GM13976 (cell line): Measurements from ENCODE around the gene PSD.
A peak's percentile ranks its signal among the peaks of the same experiment; 100 is the strongest.

Experiments
- DNase-seq: peaks from one replicate; pipeline ENCODE4 v3.0.0; 2012; ENCODE audit warnings: low spot score
- CTCF ChIP-seq: IDR thresholded peaks from 2 replicates; pipeline ENCODE4 v1.5.1; 2012; ENCODE audit warnings: borderline replicate concordance, mild to moderate bottlenecking; ENCODE audit not compliant: insufficient read depth; ENCODE audit errors: extremely low read depth, missing control alignments, control extremely low read depth
- in situ Hi-C: fragments of 300-500 bp; cut with MboI; formaldehyde crosslinking; loops from one replicate; pipeline ENCODE4 v1.12.0; 2022; ENCODE audit warnings: low sequenced_read_pairs, mixed read lengths, inconsistent platforms; ENCODE audit not compliant: unreplicated experiment

PSD gene

DNA sequence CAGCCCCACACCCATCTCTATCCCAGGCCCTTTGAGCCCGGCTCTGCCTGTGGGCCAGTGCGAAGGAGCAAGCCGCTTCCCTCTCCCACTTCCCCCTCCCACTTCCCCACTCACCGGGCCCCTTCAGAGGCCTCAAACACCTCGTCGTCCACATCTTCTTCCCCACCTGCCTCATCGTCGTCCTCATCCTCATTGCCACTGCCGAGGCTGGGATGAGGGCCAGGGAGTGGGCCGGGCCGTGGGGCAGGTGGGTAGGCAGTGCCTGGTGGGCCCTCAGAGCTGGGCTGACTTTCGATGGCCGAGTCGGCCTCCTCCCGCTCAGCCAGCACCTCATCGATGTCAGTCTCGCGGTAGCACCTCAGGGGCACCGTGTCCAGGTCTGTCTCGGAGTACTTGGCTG is 3.8 kb downstream of the PSD start:
- no peak for TF ChIP-seq CTCF
- in situ Hi-C loops: no loop called here

GRCh38 chr10:102413806-102414561 is 4.6 kb downstream of the PSD start:
- in situ Hi-C loops: no loop called here
- TF ChIP-seq CTCF: no peak
- no peak for DNase-seq

More for the DNA sequence above, 3.8 kb downstream of the PSD start:
- no peak for DNase-seq

DNA sequence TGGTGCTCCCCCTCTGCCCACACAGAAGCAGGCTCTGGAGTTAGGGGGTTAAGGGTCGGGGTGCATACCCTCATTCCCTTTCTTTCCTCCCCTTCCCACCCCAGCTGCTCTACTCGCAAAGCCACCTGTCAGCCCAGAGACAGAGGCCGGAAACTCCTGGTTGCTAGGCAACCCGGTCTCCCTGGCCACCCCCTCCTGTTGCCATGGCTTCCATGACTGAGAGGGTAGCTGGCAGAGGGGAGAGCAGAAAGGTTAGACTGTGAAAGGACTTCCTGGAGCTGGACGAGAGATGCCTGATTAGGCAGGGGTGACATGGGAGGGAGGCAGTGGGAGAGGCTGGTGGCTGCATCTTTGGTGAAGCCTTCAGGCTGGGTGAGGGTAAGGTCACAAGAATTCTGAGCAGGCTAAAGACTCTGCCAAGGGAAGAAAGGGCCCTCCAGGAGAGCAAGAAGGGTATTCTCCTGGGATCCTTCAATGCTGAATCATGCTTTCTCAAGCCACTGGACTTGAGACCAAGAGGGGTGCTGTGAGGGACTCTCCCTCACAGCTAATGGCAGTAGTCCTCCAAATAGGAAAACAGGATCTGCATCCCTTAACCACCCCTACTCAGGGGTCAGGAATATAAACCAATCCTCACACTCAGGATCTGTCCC is 5.4 kb downstream of the PSD start:
- TF ChIP-seq CTCF: no peak
- in situ Hi-C loops: no loop called here
- DNase-seq: peak; percentile 77

DNA sequence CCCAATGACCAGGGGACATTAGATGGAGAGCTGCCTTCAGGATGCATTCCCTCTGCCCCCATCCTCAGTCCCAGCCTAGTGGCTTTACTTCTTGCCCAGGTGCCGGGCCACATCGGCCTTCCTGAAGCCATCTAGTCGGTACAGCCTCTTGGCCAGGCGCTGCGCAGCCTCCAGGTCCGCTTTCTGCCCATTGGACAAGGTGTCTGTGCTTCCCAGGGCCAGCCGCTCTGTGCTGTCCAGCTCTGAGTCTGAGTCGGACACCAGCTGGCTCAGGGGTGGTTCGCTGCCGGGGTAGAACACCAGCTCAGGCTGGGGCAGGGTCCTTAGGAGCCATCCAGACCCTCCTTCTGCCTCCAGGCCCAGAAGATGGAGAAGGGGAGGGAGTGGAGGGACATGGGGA is 6.3 kb downstream of the PSD start:
- TF ChIP-seq CTCF: no peak
- in situ Hi-C loops: no loop called here
- no peak for DNase-seq

GRCh38 chr10:102411341-102412255 is 7.0 kb downstream of the PSD start:
- in situ Hi-C loops: no loop called here
- no peak for TF ChIP-seq CTCF
- DNase-seq: no peak

GRCh38 chr10:102410429-102411073 is 8.0 kb downstream of the PSD start:
- DNase-seq: no peak
- in situ Hi-C loops: no loop called here

More at GRCh38 chr10:102410429-102411073, 8.0 kb downstream of the PSD start:
- TF ChIP-seq CTCF: no peak
